ENCODE results near the gene MLLT10. TPM values are rescaled to one million over a fixed set of nuclear protein-coding genes. Genes with fewer than 3 reads are reported as not detected.

MLLT10 gene
- total RNA-seq, 1 experiment from 2014 or later = 48.4 TPM

DNA sequence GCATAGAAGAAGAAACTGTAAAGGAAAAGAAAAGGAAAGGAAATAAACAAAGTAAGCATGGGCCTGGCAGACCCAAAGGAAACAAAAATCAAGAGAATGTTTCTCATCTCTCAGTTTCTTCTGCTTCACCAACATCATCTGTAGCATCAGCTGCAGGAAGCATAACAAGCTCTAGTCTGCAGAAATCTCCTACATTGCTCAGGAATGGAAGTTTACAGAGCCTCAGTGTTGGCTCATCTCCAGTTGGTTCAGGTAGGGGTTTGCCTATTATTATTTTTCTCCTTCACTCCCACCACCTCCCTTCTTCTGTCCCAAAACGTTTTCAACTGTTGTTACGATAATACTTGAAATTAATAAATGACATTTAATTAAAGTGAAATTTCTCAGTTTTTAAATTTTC, 139.6 kb downstream of the MLLT10 start:
- H3K9me3 ChIP-seq (ENCODE audit: insufficient read depth, low read depth) = no peaks in the 10 kb centered on the region
- no peaks in the 10 kb centered on the region for H3K79me2 ChIP-seq (ENCODE audit: low read depth)
- H3K36me3 ChIP-seq (ENCODE audit: low read depth) = no peaks in the 10 kb centered on the region
- H2AFZ ChIP-seq = no peak overlapping the region
- no peak for DNase-seq
- POLR2A ChIA-PET (ENCODE audit: unreplicated experiment) = no interaction called here
- no peaks in the 10 kb centered on the region for H4K20me1 ChIP-seq (ENCODE audit: insufficient read depth)
- H3K4me2 ChIP-seq = no peak overlapping the region
- no peak for TF ChIP-seq EZH2 (IDR thresholded peaks at IDR 0.05; ENCODE audit: low read depth)
- TF ChIP-seq, protein P1, sequence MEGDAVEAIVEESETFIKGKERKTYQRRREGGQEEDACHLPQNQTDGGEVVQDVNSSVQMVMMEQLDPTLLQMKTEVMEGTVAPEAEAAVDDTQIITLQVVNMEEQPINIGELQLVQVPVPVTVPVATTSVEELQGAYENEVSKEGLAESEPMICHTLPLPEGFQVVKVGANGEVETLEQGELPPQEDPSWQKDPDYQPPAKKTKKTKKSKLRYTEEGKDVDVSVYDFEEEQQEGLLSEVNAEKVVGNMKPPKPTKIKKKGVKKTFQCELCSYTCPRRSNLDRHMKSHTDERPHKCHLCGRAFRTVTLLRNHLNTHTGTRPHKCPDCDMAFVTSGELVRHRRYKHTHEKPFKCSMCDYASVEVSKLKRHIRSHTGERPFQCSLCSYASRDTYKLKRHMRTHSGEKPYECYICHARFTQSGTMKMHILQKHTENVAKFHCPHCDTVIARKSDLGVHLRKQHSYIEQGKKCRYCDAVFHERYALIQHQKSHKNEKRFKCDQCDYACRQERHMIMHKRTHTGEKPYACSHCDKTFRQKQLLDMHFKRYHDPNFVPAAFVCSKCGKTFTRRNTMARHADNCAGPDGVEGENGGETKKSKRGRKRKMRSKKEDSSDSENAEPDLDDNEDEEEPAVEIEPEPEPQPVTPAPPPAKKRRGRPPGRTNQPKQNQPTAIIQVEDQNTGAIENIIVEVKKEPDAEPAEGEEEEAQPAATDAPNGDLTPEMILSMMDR (conservative IDR thresholded peaks at IDR 0.05) = no peak
- no peaks in the 10 kb centered on the region for H3K27me3 ChIP-seq (ENCODE audit: insufficient read depth, low read depth)
- intact Hi-C loops (cut with micrococcal nuclease; ENCODE audit: unreplicated experiment) = no loop called here
- CTCF ChIA-PET = interaction anchor here (0.6 kb wide), 1 partner anchor 40 kb away, joined by 12 read pairs; no protein-coding TSS in a partner anchor
- no peak overlapping the region for H3K27ac ChIP-seq
- no peaks in the 10 kb centered on the region for H3K9me2 ChIP-seq (ENCODE audit: insufficient read depth)
- H3K4me1 ChIP-seq (replicated peaks; ENCODE audit: insufficient read depth) = no peaks in the 10 kb centered on the region
- H3K4me3 ChIP-seq = no peak overlapping the region
- BruUV-seq (replicated peaks) = no TSS peak
- H3F3A ChIP-seq (ENCODE audit: insufficient read depth, low read depth) = no peaks in the 10 kb centered on the region

DNA sequence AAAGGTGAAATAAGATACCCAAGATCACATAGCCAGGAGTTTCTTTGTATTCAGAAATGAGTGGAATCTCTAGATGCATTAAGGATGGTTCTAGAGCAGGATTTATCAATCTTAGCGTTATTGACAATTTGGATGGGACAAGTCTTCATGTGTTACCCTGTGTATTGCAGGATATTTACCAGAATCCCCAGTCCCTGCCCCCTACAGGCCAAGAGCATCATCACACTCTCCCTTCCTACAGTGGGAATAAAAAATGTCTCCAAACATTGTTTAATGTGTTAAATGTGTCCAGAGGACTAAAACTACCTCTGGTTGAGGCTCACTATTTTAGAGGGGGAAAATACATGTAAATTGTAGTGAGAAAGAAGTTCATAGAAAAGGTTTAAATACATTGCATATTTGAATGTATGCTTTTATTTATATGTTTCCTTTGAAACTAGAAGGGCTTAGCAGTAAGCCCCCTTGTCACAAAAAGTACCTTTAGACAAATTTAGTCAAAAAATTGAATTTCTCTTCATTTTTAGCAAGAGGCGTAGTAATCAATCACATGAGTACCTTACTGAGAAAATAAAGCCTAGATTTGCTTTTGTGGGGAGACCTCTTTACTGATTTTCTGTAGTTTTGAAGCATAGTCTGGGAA, 141.2 kb downstream of the MLLT10 start:
- CTCF ChIA-PET = no interaction called here
- intact Hi-C loops (cut with micrococcal nuclease; ENCODE audit: unreplicated experiment) = no loop called here
- POLR2A ChIA-PET (ENCODE audit: unreplicated experiment) = no interaction called here

DNA sequence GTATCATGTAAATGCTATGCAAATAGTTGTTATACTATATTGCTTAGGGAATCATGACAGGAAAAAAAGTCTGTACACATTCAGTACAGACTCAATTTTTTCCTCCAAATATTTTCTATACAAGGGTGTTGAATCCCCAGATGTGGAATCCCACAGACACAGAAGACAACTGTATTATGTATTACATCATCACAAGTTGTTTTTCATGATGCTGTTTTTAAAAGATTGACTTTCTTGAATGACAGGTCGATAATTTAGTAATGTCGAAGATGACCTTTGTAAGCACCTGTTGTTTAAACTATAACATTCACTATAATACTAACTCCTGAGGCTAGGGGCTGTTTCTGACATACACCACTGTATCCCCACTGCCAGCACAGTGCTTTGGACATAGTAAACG, 143.5 kb downstream of the MLLT10 start:
- no peaks in the 10 kb centered on the region for H3K4me1 ChIP-seq (replicated peaks; ENCODE audit: insufficient read depth)
- intact Hi-C loops (cut with micrococcal nuclease; ENCODE audit: unreplicated experiment) = no loop called here
- no TSS peak for BruUV-seq (replicated peaks)

More for the DNA sequence above, 141.2 kb downstream of the MLLT10 start:
- no peak overlapping the region for H3K27ac ChIP-seq
- H3K4me1 ChIP-seq (replicated peaks; ENCODE audit: insufficient read depth) = no peaks in the 10 kb centered on the region
- no peak overlapping the region for H3K4me2 ChIP-seq
- H3K9me3 ChIP-seq (ENCODE audit: insufficient read depth, low read depth) = no peaks in the 10 kb centered on the region
- H2AFZ ChIP-seq = no peak overlapping the region
- H3K4me3 ChIP-seq = no peak overlapping the region
- no TSS peak for BruUV-seq (replicated peaks)
- no peaks in the 10 kb centered on the region for H4K20me1 ChIP-seq (ENCODE audit: insufficient read depth)
- no peaks in the 10 kb centered on the region for H3K9me2 ChIP-seq (ENCODE audit: insufficient read depth)
- no peaks in the 10 kb centered on the region for H3K36me3 ChIP-seq (ENCODE audit: low read depth)
- TF ChIP-seq, protein P1 (conservative IDR thresholded peaks at IDR 0.05) = peak; percentile 66
- no peak for TF ChIP-seq EZH2 (IDR thresholded peaks at IDR 0.05; ENCODE audit: low read depth)
- H3K27me3 ChIP-seq (ENCODE audit: insufficient read depth, low read depth) = no peaks in the 10 kb centered on the region
- no peaks in the 10 kb centered on the region for H3F3A ChIP-seq (ENCODE audit: insufficient read depth, low read depth)
- peak in 1 of 2 experiments; percentile 3 for DNase-seq
- H3K79me2 ChIP-seq (ENCODE audit: low read depth) = no peaks in the 10 kb centered on the region

More for the DNA sequence above, 143.5 kb downstream of the MLLT10 start:
- ChIA-PET POLR2A (ENCODE audit: unreplicated experiment) (no interaction called here), CTCF (no interaction called here)
- Histone ChIP-seq H4K20me1 (ENCODE audit: insufficient read depth) (no peaks in the 10 kb centered on the region), H3K9me2 (ENCODE audit: insufficient read depth) (no peaks in the 10 kb centered on the region), H3K36me3 (ENCODE audit: low read depth) (no peaks in the 10 kb centered on the region), H3K79me2 (ENCODE audit: low read depth) (no peaks in the 10 kb centered on the region), H3F3A (ENCODE audit: insufficient read depth, low read depth) (no peaks in the 10 kb centered on the region), H3K4me3 (no peak overlapping the region), H3K4me2 (no peak overlapping the region), H3K27ac (no peak overlapping the region), H3K27me3 (ENCODE audit: insufficient read depth, low read depth) (no peaks in the 10 kb centered on the region), H3K9me3 (ENCODE audit: insufficient read depth, low read depth) (no peaks in the 10 kb centered on the region), H2AFZ (no peak overlapping the region)
- DNase-seq = no peak
- TF ChIP-seq, protein P1 (conservative IDR thresholded peaks at IDR 0.05) = no peak
- no peak for TF ChIP-seq EZH2 (IDR thresholded peaks at IDR 0.05; ENCODE audit: low read depth)

All from PC-9 (cell line).